GM23248 (cell line): ENCODE data around the gene EIPR1.

Source experiments
- EZH2 ChIP-seq: fragments of 200-600 bp; sonication (generic); IDR thresholded peaks from 2 replicates; pipeline ENCODE4 v1.6.1; 2018; ENCODE audit warnings: antibody characterized with exemption, mild to moderate bottlenecking; ENCODE audit not compliant: insufficient read depth, poor library complexity, severe bottlenecking
- EZH2phosphoT487 ChIP-seq: fragments of 200-600 bp; sonication (generic); IDR thresholded peaks from 2 replicates; pipeline ENCODE4 v1.6.1; 2018; ENCODE audit warnings: antibody characterized with exemption, moderate library complexity, mild to moderate bottlenecking, low read depth; ENCODE audit not compliant: insufficient read depth

DNA sequence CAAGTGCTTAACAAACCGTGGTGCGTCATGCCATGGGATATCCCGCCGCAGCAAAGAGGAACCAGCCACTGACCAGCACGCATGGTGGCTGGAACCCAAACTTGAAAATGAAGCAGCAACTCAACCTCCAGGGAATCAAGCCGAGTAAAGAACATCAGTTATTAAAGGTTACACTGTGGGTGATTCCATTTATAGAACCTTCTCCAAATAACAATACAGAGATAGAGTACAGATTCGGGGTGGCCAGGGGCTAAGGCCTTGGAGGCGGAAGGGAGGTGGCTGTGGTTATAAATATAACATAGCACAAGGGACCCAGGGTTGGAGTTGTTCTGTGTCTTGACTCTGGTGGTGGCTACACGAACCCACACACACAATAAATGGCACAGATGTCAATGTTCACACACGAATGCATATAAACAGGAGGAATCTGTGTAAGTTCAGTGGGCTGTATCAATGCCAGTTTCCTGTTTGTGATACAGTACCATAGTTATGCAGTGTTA is 123.1 kb downstream of the EIPR1 start:
- TF ChIP-seq EZH2 = no peak
- TF ChIP-seq EZH2phosphoT487 = no peak
